ENCODE results near the gene SLC34A3. TPM values are rescaled to one million over a fixed set of nuclear protein-coding genes. Genes with fewer than 3 reads are reported as not detected.

The SLC34A3 gene
- total RNA-seq, 2 donors from 2014 or later, result 0.54 TPM; not detected in 1

DNA sequence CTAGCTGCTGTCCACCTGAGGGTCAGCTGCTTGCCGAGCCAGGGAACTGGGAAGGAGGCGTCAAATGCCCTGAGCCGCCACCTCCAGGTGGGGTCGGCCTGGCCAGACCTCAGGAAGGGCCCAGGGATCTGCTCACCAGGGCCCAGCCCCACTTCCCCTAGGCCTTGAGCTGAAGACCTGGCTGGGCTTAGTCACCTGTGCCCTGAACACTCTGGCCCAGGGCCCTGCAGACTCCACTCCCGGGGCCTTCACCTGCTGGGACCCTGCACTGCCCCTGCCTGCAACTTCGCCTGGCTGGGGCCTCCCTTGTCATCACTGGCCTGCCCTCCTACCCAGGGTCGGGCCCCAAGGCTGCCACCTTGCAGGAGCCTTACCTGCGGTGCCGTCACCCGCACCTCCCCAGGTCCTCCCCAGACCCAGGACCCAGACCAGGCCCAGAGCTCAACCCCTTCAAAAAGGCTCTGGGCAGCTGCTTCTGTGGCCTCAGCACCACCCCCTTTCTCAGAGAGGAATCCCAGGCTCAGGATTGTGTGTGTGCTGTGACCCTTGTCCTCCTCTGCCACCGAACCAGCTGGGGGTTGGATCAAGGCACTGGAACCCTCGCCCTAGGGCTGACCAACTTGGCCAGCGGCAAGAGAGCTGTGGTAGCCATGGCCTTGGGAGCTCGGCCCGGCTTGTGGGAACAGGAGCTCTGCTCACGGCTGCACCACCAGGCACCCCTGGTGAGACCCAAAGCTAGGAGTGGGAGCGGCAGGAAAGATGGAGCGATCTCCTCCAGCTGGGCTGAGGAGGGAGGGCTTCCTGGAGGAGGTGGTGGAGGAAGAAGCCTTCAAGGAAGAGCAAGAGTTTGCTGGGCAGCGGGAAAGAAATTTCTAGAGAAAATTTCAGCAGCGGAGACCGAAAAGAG, 23.3 kb downstream of the SLC34A3 start:
- Histone ChIP-seq H3K27ac (peak overlapping the region; percentile 55 to 58), H3K9me3 (no peaks in the 10 kb centered on the region), H3K36me3 (no peaks in the 10 kb centered on the region), H3K4me1 (ENCODE audit: control insufficient read depth in 1 of 2, low read depth in 2 of 2) (peaks cover 14 to 26% of the 10 kb centered on the region in 2 donors), H3K4me3 (peak overlapping the region; percentile 89), H3K27me3 (replicated peaks; ENCODE audit: insufficient read depth) (no peaks in the 10 kb centered on the region)
- no peak for DNase-seq (ENCODE audit: low spot score)
- no peak for ATAC-seq (ENCODE audit: insufficient number of reproducible peaks, low FRiP score, low read depth)
- TF ChIP-seq, protein P1, sequence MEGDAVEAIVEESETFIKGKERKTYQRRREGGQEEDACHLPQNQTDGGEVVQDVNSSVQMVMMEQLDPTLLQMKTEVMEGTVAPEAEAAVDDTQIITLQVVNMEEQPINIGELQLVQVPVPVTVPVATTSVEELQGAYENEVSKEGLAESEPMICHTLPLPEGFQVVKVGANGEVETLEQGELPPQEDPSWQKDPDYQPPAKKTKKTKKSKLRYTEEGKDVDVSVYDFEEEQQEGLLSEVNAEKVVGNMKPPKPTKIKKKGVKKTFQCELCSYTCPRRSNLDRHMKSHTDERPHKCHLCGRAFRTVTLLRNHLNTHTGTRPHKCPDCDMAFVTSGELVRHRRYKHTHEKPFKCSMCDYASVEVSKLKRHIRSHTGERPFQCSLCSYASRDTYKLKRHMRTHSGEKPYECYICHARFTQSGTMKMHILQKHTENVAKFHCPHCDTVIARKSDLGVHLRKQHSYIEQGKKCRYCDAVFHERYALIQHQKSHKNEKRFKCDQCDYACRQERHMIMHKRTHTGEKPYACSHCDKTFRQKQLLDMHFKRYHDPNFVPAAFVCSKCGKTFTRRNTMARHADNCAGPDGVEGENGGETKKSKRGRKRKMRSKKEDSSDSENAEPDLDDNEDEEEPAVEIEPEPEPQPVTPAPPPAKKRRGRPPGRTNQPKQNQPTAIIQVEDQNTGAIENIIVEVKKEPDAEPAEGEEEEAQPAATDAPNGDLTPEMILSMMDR (IDR thresholded peaks at IDR 0.05), result no peak

DNA sequence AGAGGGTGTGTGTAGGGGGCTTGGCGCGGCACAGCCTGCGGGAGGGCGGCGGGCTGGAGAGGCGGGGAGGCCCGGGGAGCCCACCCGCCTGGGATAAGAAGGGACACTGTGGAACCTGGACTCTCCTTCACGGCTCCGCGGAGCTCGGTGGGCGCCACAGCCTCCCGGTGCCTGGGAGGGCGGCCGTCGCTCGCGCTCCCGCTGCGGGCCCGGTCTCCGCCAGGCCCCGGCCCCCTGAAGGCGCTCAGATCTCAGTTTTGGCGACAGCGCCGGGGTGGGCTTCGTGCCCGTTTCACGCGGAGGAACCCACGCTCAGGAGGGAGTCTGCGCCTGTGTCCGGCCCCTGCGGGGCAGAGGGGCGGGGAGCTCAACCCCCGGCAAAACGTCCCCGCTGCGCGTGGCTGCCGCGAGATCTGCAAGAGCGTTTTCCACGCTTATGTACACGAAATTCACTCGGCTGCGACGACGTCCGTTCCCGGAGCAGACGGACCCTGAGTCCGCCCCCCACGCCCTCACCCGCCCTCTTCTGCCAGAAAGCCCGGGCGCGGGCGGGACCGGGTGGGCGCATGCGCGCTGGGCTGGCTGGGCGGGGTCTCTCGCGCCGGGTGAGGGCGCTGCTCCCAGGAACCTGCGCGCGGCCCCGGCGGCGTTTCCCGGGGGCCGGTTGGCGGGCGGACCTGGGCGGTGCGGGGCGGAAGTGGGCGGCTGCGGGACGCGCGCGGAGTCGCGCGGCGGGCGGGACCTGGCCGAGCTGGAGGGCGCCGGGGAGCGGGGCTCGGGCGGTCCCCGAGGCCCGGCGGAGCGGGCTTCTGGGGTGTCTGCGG, 24.1 kb downstream of the SLC34A3 start, which contains the start of gene NELFB:
Gene NELFB, plus strand, starts transcription at position 704 of the 824 bp plus-strand sequence.
- ATAC-seq (ENCODE audit: insufficient number of reproducible peaks, low FRiP score, low read depth) (peak; percentile 54), DNase-seq (ENCODE audit: low spot score) (peak; percentile 50)
- Histone ChIP-seq H3K4me3 (peak within 1 kb of the TSS; percentile 89), H3K27me3 (replicated peaks; ENCODE audit: insufficient read depth) (no peaks in the 10 kb centered on the region), H3K27ac (peak within 1 kb of the TSS; percentile 57 to 58), H3K4me1 (ENCODE audit: control insufficient read depth in 1 of 2, low read depth in 2 of 2) (peaks cover 14 to 26% of the 10 kb centered on the region in 2 donors), H3K9me3 (no peaks in the 10 kb centered on the region), H3K36me3 (no peaks in the 10 kb centered on the region)
- TF ChIP-seq, protein P1 (IDR thresholded peaks at IDR 0.05), result no peak

DNA sequence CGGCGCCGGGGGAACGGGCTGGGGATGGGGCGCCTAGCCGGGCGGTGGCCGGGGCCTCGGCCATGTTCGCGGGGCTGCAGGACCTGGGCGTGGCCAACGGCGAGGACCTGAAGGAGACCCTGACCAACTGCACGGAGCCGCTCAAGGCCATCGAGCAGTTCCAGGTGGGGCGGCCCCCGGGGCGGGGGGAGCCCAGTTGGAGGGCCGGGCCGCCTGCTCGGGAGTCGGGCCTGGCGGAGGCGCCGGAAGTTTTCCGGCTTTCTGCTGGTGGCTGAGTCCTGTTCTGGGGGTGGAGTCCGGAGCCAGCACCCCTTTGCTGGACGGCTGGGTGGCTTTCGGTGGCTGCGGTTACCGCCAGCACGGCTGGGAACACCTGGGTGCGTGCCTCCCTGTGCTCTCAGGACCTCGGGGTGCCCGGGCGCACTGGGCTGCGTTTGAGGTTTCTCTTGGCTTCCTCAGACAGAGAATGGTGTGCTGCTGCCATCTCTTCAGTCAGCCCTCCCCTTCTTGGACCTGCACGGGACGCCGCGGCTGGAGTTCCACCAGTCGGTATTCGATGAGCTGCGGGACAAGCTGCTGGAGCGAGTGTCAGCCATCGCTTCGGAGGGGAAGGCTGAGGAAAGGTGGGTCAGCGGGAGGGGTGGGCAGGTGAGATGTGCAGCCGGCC, 24.9 kb downstream of the SLC34A3 start:
- TF ChIP-seq, protein P1 (IDR thresholded peaks at IDR 0.05), result no peak
- ATAC-seq (ENCODE audit: insufficient number of reproducible peaks, low FRiP score, low read depth) (peak; percentile 9), DNase-seq (ENCODE audit: low spot score) (no peak)
- peak overlapping the region; percentile 89 for H3K4me3 ChIP-seq
- no peaks in the 10 kb centered on the region for H3K27me3 ChIP-seq (replicated peaks; ENCODE audit: insufficient read depth)
- H3K36me3 ChIP-seq, result no peaks in the 10 kb centered on the region
- no peaks in the 10 kb centered on the region for H3K9me3 ChIP-seq
- H3K4me1 ChIP-seq (ENCODE audit: control insufficient read depth in 1 of 2, low read depth in 2 of 2), result peaks cover 14 to 26% of the 10 kb centered on the region in 2 donors
- peak overlapping the region in 1 of 2 donors; percentile 57 for H3K27ac ChIP-seq

DNA sequence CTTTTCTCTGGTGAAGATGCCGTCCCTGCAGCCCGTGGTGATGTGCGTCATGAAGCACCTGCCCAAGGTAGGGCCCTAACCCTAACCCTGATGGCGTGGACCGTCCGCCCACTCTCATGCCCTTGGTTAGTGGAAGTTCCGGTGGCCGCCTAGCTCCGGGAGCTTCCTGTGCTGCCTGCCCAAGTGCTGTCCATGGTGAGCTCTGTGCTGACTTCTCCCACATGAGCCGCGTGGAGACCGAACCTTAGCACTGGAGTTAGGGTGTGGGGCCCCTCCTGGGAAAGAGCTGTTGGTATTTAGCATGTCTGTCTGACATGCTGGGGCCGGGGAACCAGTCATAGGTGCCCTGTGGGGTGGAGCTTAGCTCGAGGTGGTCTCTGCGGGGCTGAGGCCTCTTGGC, 25.7 kb downstream of the SLC34A3 start:
- Histone ChIP-seq H3K36me3 (no peaks in the 10 kb centered on the region), H3K27me3 (replicated peaks; ENCODE audit: insufficient read depth) (no peaks in the 10 kb centered on the region), H3K4me3 (peak overlapping the region; percentile 89), H3K9me3 (no peaks in the 10 kb centered on the region), H3K4me1 (ENCODE audit: control insufficient read depth in 1 of 2, low read depth in 2 of 2) (peaks cover 14 to 26% of the 10 kb centered on the region in 2 donors), H3K27ac (no peak overlapping the region)
- TF ChIP-seq, protein P1 (IDR thresholded peaks at IDR 0.05), result no peak
- ATAC-seq (ENCODE audit: insufficient number of reproducible peaks, low FRiP score, low read depth) (no peak), DNase-seq (ENCODE audit: low spot score) (no peak)

All from thoracic aorta (tissue), 2 donors.